ENCODE data around the gene LDLRAD1. TPM values are rescaled to one million over a fixed set of nuclear protein-coding genes. Genes with fewer than 3 reads are reported as not detected.
A peak's percentile ranks its signal among the peaks of the same experiment; 100 is the strongest.

The LDLRAD1 gene
- total and polyA plus RNA-seq, 2 experiments from 2014 or later = not detected

DNA sequence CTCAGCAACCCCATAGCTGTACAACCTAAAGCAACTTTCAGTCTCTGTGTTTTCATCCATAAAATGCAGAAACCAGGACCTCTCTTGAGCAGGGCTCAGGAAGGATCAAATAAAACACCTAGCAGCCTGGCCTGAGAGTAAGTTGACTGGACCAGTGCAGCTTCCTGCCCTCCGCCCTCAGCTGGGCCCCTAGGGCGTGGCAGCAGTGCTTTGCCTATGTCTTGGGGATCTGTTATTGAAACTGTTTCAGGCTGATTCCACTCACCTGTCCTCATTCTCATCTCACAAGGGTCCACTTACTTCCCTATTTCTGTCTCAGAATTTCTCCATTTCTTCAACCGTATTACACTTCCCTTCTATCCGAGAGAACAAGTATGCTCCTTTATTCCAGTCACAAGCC lies 54.5 kb downstream of the LDLRAD1 start:
- H3K27ac ChIP-seq = no peak overlapping the region
- H3K9me2 ChIP-seq (ENCODE audit: insufficient read depth) = no peaks in the 10 kb centered on the region
- H2AFZ ChIP-seq = no peak overlapping the region
- in situ Hi-C loops (cut with MboI) = no loop called here
- H3F3A ChIP-seq (ENCODE audit: insufficient read depth) = no peaks in the 10 kb centered on the region
- H3K4me3 ChIP-seq = no peak overlapping the region
- H3K36me3 ChIP-seq (ENCODE audit: low read depth) = peaks cover 71% of the 10 kb centered on the region
- 93 to 96% methylated on average over 4 of the region's 4 CpGs for WGBS, 2 experiments (ENCODE audit: low coverage in 1 of 2, low lambda C conversion rate in 2 of 2, missing lambda C conversion rate in 2 of 2)
- H3K4me1 ChIP-seq (ENCODE audit: insufficient read depth) = no peaks in the 10 kb centered on the region
- H3K27me3 ChIP-seq (replicated peaks; ENCODE audit: insufficient read depth) = no peaks in the 10 kb centered on the region
- H3K4me2 ChIP-seq (ENCODE audit: unreplicated experiment) = no peak overlapping the region
- TF ChIP-seq EZH2 (IDR thresholded peaks at IDR 0.05; ENCODE audit: insufficient read depth, poor library complexity, severe bottlenecking) (no peak), EZH2phosphoT487 (IDR thresholded peaks at IDR 0.05; ENCODE audit: insufficient read depth, low read depth) (no peak)
- no peaks in the 10 kb centered on the region for H4K20me1 ChIP-seq (ENCODE audit: insufficient read depth)
- H3K9ac ChIP-seq = no peak overlapping the region
- peaks cover 28% of the 10 kb centered on the region for H3K79me2 ChIP-seq (ENCODE audit: insufficient read depth)
- DNase-seq = no peak
- no peaks in the 10 kb centered on the region for H3K9me3 ChIP-seq (ENCODE audit: low read depth)

GRCh38 chr1:53962395-53962794 lies 55.6 kb downstream of the LDLRAD1 start:
- Histone ChIP-seq H3K36me3 (ENCODE audit: low read depth) (peaks cover 60% of the 10 kb centered on the region), H3K4me3 (no peak overlapping the region), H3F3A (ENCODE audit: insufficient read depth) (peaks cover 3% of the 10 kb centered on the region), H3K9me3 (ENCODE audit: low read depth) (no peaks in the 10 kb centered on the region), H3K4me2 (ENCODE audit: unreplicated experiment) (no peak overlapping the region), H3K79me2 (ENCODE audit: insufficient read depth) (peaks cover 37% of the 10 kb centered on the region), H2AFZ (no peak overlapping the region), H3K9ac (no peak overlapping the region), H3K27me3 (replicated peaks; ENCODE audit: insufficient read depth) (no peaks in the 10 kb centered on the region), H3K9me2 (ENCODE audit: insufficient read depth) (no peaks in the 10 kb centered on the region), H4K20me1 (ENCODE audit: insufficient read depth) (no peaks in the 10 kb centered on the region), H3K27ac (no peak overlapping the region), H3K4me1 (ENCODE audit: insufficient read depth) (peaks cover 3% of the 10 kb centered on the region)
- DNase-seq = no peak
- in situ Hi-C loops (cut with MboI) = no loop called here
- WGBS, 2 experiments (ENCODE audit: low coverage in 1 of 2, low lambda C conversion rate in 2 of 2, missing lambda C conversion rate in 2 of 2) = 97 to 98% methylated on average over 4 of the region's 4 CpGs
- TF ChIP-seq EZH2phosphoT487 (IDR thresholded peaks at IDR 0.05; ENCODE audit: insufficient read depth, low read depth) (no peak), EZH2 (IDR thresholded peaks at IDR 0.05; ENCODE audit: insufficient read depth, poor library complexity, severe bottlenecking) (no peak)

DNA sequence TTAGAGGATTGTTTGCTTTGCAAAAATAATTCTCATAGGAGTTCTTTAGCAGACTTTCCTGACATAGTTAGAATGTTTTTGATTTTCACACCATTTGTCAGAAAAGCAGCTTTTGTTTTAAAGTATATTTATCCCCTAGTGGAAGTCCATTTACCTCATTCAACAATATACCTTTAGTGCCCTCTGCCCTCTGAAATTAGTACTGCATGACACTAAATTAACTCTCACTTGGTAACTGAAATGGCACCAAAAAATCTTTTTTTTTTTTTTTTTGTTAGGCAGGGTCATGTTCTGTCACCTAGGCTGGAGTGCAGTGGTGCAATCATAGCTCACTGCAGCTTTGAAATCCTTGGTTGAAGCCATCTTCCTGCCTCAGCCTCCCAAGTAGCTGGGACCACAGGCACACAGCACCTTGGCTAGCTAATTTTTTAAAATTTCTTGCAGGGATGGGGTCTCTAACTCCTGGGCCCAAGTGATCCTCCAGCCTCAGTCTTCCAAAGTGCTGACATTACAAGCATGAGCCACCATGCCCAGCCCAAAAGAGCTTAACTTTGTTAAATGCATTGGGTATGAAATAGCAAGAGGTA lies 58.2 kb downstream of the LDLRAD1 start:
- no peak overlapping the region for H3K4me2 ChIP-seq (ENCODE audit: unreplicated experiment)
- no peaks in the 10 kb centered on the region for H3K9me3 ChIP-seq (ENCODE audit: low read depth)
- peaks cover 49% of the 10 kb centered on the region for H3K79me2 ChIP-seq (ENCODE audit: insufficient read depth)
- H3K9ac ChIP-seq = no peak overlapping the region
- in situ Hi-C loops (cut with MboI) = no loop called here
- H3F3A ChIP-seq (ENCODE audit: insufficient read depth) = peaks cover 19% of the 10 kb centered on the region
- no peaks in the 10 kb centered on the region for H3K9me2 ChIP-seq (ENCODE audit: insufficient read depth)
- no peak overlapping the region for H3K27ac ChIP-seq
- no peak overlapping the region for H2AFZ ChIP-seq
- TF ChIP-seq EZH2phosphoT487 (IDR thresholded peaks at IDR 0.05; ENCODE audit: insufficient read depth, low read depth) = no peak
- no peak for TF ChIP-seq EZH2 (IDR thresholded peaks at IDR 0.05; ENCODE audit: insufficient read depth, poor library complexity, severe bottlenecking)
- H3K4me1 ChIP-seq (ENCODE audit: insufficient read depth) = peaks cover 19% of the 10 kb centered on the region
- H3K4me3 ChIP-seq = no peak overlapping the region
- H4K20me1 ChIP-seq (ENCODE audit: insufficient read depth) = no peaks in the 10 kb centered on the region
- peaks cover 42% of the 10 kb centered on the region for H3K36me3 ChIP-seq (ENCODE audit: low read depth)
- peak; percentile 47 for DNase-seq
- H3K27me3 ChIP-seq (replicated peaks; ENCODE audit: insufficient read depth) = no peaks in the 10 kb centered on the region

Small RNA genes within 50 kb of the gene (microRNA-seq; reads per million reads assigned to microRNA genes)
- gene MIR4781 (ENCODE audit: borderline number of aligned reads) = 2.0 reads per million

Other genes starting within 250 kb of the LDLRAD1 start
- gene NDC1, start 179.9 kb downstream of the LDLRAD1 start, total RNA-seq (2014; rRNA removed; shearing (Covaris generic)) = 20.1 and 23.0 TPM in 2 replicates
- 8.2 and 9.1 TPM in 2 replicates for gene NDC1, start 179.9 kb downstream of the LDLRAD1 start, polyA plus RNA-seq (2016; fragmentation: Nextera tagmentation; extraction: Ambion mirVana)
- 19.9 and 21.0 TPM in 2 replicates for gene YIPF1, start 128.4 kb downstream of the LDLRAD1 start, total RNA-seq (2014; rRNA removed; shearing (Covaris generic))
- 23.4 and 24.4 TPM in 2 replicates for gene YIPF1, start 128.4 kb downstream of the LDLRAD1 start, polyA plus RNA-seq (2016; fragmentation: Nextera tagmentation; extraction: Ambion mirVana)
- gene DIO1, start 124.0 kb downstream of the LDLRAD1 start, total RNA-seq (2014; rRNA removed; shearing (Covaris generic)) = not detected in 2 replicates
- not detected in 2 replicates for gene DIO1, start 124.0 kb downstream of the LDLRAD1 start, polyA plus RNA-seq (2016; fragmentation: Nextera tagmentation; extraction: Ambion mirVana)
- 5.3 and 18.4 TPM in 2 replicates for gene IFT25, start 72.5 kb downstream of the LDLRAD1 start, total RNA-seq (2014; rRNA removed; shearing (Covaris generic))
- gene IFT25, start 72.5 kb downstream of the LDLRAD1 start, polyA plus RNA-seq (2016; fragmentation: Nextera tagmentation; extraction: Ambion mirVana) = 62.5 and 65.2 TPM in 2 replicates
- gene LRRC42, start 71.8 kb downstream of the LDLRAD1 start, total RNA-seq (2014; rRNA removed; shearing (Covaris generic)) = 41.8 and 42.0 TPM in 2 replicates
- gene LRRC42, start 71.8 kb downstream of the LDLRAD1 start, polyA plus RNA-seq (2016; fragmentation: Nextera tagmentation; extraction: Ambion mirVana) = 44.6 and 46.9 TPM in 2 replicates
- 425 and 470 TPM in 2 replicates for gene TMEM59, start 35.0 kb upstream of the LDLRAD1 start, total RNA-seq (2014; rRNA removed; shearing (Covaris generic))
- gene TMEM59, start 35.0 kb upstream of the LDLRAD1 start, polyA plus RNA-seq (2016; fragmentation: Nextera tagmentation; extraction: Ambion mirVana) = 774 and 806 TPM in 2 replicates
- 1.7 and 3.2 TPM in 2 replicates for gene TCEANC2, start 35.4 kb upstream of the LDLRAD1 start, total RNA-seq (2014; rRNA removed; shearing (Covaris generic))
- gene TCEANC2, start 35.4 kb upstream of the LDLRAD1 start, polyA plus RNA-seq (2016; fragmentation: Nextera tagmentation; extraction: Ambion mirVana) = 4.6 and 5.9 TPM in 2 replicates
- gene CDCP2, start 134.8 kb upstream of the LDLRAD1 start, total RNA-seq (2014; rRNA removed; shearing (Covaris generic)) = not detected in 2 replicates
- gene CDCP2, start 134.8 kb upstream of the LDLRAD1 start, polyA plus RNA-seq (2016; fragmentation: Nextera tagmentation; extraction: Ambion mirVana) = not detected in 2 replicates
- gene CYB5RL, start 181.8 kb upstream of the LDLRAD1 start, total RNA-seq (2014; rRNA removed; shearing (Covaris generic)) = 2.5 and 4.9 TPM in 2 replicates
- gene CYB5RL, start 181.8 kb upstream of the LDLRAD1 start, polyA plus RNA-seq (2016; fragmentation: Nextera tagmentation; extraction: Ambion mirVana) = 3.0 and 3.3 TPM in 2 replicates
- 111 and 113 TPM in 2 replicates for gene MRPL37, start 182.0 kb upstream of the LDLRAD1 start, total RNA-seq (2014; rRNA removed; shearing (Covaris generic))
- gene MRPL37, start 182.0 kb upstream of the LDLRAD1 start, polyA plus RNA-seq (2016; fragmentation: Nextera tagmentation; extraction: Ambion mirVana) = 91.3 and 102 TPM in 2 replicates

Measured in GM23248 (cell line).